ENCODE data around the gene DISC1. TPM values are rescaled to one million over a fixed set of nuclear protein-coding genes. Genes with fewer than 3 reads are reported as not detected.
"Not testable (repeated sequence)": the region's sequence is repeated elsewhere in the genome, so short reads cannot be mapped to it uniquely, and the experiment has no call there.

The DISC1 gene
- total RNA-seq, 1 experiment from 2014 or later, result 8.3 TPM

- peak; percentile 69 for DNase-seq (ENCODE audit: low read depth)
These were observed 98.5 kb downstream of the DISC1 start for GRCh38 chr1:231724876-231725647.

GRCh38 chr1:231727171-231727570, 100.6 kb downstream of the DISC1 start:
- DNase-seq (ENCODE audit: low read depth), result no peak

- not testable (repeated sequence) for DNase-seq (ENCODE audit: low read depth)
These were observed 102.4 kb downstream of the DISC1 start for GRCh38 chr1:231728987-231729386.

GRCh38 chr1:231729544-231729943, 103.0 kb downstream of the DISC1 start:
- DNase-seq (ENCODE audit: low read depth), result peak; percentile 29

- DNase-seq (ENCODE audit: low read depth), result no peak
These were observed 104.7 kb downstream of the DISC1 start for GRCh38 chr1:231731268-231731667.

GRCh38 chr1:231733063-231733462, 106.5 kb downstream of the DISC1 start:
- DNase-seq (ENCODE audit: low read depth), result no peak

- DNase-seq (ENCODE audit: low read depth), result no peak
These were observed 107.1 kb downstream of the DISC1 start for GRCh38 chr1:231733672-231734071.

GRCh38 chr1:231734417-231734816, 107.8 kb downstream of the DISC1 start:
- DNase-seq (ENCODE audit: low read depth), result peak; percentile 55

GRCh38 chr1:231735411-231735810, 108.8 kb downstream of the DISC1 start:
- DNase-seq (ENCODE audit: low read depth), result no peak

- DNase-seq (ENCODE audit: low read depth), result no peak
These were observed 109.4 kb downstream of the DISC1 start for GRCh38 chr1:231735941-231736340.

- no peak for DNase-seq (ENCODE audit: low read depth)
These were observed 109.9 kb downstream of the DISC1 start for GRCh38 chr1:231736464-231736863.

- no peak for DNase-seq (ENCODE audit: low read depth)
These were observed 112.0 kb downstream of the DISC1 start for GRCh38 chr1:231738554-231738953.

- DNase-seq (ENCODE audit: low read depth), result no peak
These were observed 117.4 kb downstream of the DISC1 start for GRCh38 chr1:231743966-231744365.

GRCh38 chr1:231748760-231749415, 122.3 kb downstream of the DISC1 start:
- peak; percentile 36 for DNase-seq (ENCODE audit: low read depth)

- DNase-seq (ENCODE audit: low read depth), result no peak
These were observed 123.7 kb downstream of the DISC1 start for GRCh38 chr1:231750296-231750695.

- DNase-seq (ENCODE audit: low read depth), result no peak
These were observed 124.3 kb downstream of the DISC1 start for GRCh38 chr1:231750818-231751362.

GRCh38 chr1:231751415-231751814, 124.8 kb downstream of the DISC1 start:
- DNase-seq (ENCODE audit: low read depth), result no peak

- no peak for DNase-seq (ENCODE audit: low read depth)
These were observed 126.7 kb downstream of the DISC1 start for GRCh38 chr1:231753313-231753712.

GRCh38 chr1:231757101-231757404, 130.5 kb downstream of the DISC1 start:
- no peak for DNase-seq (ENCODE audit: low read depth)

- no peak for DNase-seq (ENCODE audit: low read depth)
These were observed 131.2 kb downstream of the DISC1 start for GRCh38 chr1:231757759-231758158.

- no peak for DNase-seq (ENCODE audit: low read depth)
These were observed 134.7 kb downstream of the DISC1 start for GRCh38 chr1:231761252-231761651.

GRCh38 chr1:231761747-231762541, 135.4 kb downstream of the DISC1 start:
- DNase-seq (ENCODE audit: low read depth), result no peak

Measured in LHCN-M2 (cell line).